Measurements from ENCODE around the gene REG1A.

DNA sequence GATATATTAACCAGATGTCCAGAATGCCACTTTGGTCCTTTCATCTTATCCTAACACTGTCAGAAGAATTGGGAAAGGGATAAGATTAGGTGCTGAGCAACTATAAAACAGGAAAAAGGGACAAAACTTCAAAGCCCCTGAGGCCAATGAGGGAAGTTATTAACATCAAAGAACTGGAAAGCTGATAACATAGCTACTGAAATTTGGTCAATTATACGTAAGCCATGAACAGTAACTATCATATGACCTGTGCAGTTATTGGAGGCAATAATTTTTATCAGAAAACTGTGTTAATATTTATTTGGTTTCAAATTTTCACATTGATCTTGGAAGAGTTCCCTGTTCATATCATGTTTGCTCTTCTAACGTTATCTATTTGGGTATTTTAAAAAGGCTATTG is 41.8 kb downstream of the REG1A start:
- no peak for TF ChIP-seq POLR2A (IDR thresholded peaks at IDR 0.05)
- TF ChIP-seq, protein P1, sequence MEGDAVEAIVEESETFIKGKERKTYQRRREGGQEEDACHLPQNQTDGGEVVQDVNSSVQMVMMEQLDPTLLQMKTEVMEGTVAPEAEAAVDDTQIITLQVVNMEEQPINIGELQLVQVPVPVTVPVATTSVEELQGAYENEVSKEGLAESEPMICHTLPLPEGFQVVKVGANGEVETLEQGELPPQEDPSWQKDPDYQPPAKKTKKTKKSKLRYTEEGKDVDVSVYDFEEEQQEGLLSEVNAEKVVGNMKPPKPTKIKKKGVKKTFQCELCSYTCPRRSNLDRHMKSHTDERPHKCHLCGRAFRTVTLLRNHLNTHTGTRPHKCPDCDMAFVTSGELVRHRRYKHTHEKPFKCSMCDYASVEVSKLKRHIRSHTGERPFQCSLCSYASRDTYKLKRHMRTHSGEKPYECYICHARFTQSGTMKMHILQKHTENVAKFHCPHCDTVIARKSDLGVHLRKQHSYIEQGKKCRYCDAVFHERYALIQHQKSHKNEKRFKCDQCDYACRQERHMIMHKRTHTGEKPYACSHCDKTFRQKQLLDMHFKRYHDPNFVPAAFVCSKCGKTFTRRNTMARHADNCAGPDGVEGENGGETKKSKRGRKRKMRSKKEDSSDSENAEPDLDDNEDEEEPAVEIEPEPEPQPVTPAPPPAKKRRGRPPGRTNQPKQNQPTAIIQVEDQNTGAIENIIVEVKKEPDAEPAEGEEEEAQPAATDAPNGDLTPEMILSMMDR (IDR thresholded peaks at IDR 0.05) = no peak

All from esophagus squamous epithelium (tissue), 4 donors.